HuH-7.5 (cell line): ENCODE measurements around the gene GOLGA6L9.
"Not testable (repeated sequence)": the region's sequence is repeated elsewhere in the genome, so short reads cannot be mapped to it uniquely, and the experiment has no call there.

ENCODE experiments used
- DNase-seq: peaks from one replicate; pipeline ENCODE4 v3.0.0; 2011; ENCODE audit warnings: low spot score

The GOLGA6L9 gene

GRCh38 chr15:82469381-82469780, 39.8 kb downstream of the GOLGA6L9 start:
- not testable (repeated sequence) for DNase-seq

DNA sequence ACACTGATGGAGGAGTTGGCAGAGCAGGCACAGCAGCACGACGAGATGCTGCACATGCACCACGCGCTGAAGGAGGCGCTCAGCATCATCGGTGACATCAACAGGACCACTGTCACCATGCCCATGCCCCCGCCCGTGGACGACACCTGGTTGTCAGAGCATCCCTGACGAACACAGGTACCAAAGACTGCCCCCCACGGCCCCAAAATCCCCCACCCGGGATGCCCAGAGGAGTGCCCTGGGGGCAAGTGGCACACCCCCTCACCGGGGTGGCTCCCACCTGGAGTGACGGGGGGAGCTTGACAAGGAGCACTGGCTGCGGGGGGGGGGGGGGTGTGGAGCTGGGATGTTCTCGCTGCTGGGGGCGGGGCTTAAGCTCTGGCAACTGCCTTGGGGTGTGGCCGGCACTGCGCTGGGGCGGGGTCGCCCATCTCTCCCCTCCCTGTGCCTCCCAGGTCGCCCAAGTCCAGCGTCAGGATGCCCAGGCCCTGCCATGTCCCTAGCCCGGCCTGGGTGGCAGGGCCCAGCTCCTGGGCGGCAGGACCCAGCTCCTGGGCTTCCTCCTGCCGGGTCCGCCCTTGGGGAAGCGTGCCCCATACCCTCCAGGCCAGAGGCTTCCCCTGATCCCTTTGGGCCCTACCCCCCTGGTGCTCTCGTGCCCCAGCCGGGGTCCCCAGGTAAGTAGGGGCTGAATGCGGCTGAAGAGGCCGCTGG, 42.8 kb downstream of the GOLGA6L9 start:
- not testable (repeated sequence) for DNase-seq

- not testable (repeated sequence) for DNase-seq
Measured at GRCh38 chr15:82474596-82475325, 45.1 kb downstream of the GOLGA6L9 start.

- not testable (repeated sequence) for DNase-seq
Measured at GRCh38 chr15:82475345-82475967, 45.8 kb downstream of the GOLGA6L9 start.

DNA sequence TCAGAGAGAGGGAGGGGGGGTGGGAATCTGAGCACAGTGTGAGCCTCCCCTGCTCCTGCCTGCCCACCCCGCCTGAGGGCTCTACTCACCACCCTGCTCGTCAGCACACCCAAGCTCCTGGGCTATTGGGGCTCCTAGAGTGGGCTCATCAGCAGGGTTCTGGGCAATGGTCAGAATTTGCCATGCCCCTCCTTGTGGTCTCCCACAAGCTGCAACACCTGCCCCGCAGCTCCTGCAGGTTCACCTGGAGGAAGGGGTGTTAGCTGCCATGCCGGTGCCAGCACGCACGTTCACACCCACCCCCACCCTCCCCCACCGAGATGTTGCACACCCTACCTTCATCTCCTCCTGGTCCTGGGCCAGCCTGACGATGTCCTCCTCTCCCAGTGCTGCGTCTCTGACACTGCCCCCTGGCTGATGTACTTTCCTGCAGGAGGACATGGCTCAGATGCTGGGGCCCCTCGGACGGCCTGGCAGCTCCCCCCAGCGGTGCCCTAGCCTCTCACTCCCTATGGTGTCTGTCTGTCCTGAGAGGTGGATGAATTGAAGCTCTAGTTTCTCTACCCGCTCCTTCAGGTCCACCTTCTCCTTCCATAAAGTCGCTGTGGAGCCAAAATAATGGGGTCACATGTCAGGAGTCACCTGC, 47.2 kb downstream of the GOLGA6L9 start:
- DNase-seq, result not testable (repeated sequence)

DNA sequence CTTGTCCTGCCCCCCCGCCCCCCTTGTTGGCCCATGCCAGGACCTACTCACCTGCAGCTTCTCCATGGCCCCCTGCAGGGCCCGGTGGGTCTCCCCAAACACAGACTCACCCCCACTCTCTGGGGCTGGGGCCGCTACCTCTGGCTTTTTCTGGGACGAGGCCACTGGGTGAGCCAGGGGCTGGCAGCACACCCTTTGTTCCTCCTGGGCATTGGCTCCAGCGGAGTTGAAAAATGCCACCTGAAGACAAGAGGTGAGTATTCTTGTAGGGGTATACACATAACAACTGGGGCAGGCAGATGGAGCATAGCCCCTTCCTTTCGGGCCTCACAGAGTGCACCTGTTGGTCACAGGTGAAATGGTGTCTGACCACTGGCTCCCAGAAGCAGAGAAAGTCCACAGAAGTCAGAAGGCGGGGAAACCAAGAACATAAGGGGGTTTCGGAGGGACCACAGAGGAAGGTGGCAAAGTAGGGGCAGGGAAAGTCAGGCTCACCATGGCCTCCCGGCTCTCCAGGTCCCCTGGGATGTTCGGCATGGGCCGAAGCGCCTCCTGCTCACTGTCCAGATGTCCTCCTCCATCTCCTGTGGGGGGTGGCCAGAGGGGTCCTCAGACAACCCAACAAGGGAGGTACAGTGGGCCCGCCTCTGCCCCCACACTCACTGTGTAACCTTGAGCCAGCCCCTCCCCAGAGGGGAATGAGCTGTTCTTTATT, 47.9 kb downstream of the GOLGA6L9 start:
- not testable (repeated sequence) for DNase-seq
